Loucy (cell line): ENCODE measurements around the gene TOLLIP.

ENCODE experiments used
- H2AFZ ChIP-seq: fragments of 200-600 bp; sonication (generic); 2 replicates; pipeline ENCODE4 v1.6.0; 2016; ENCODE audit warnings: antibody characterized with exemption, mild to moderate bottlenecking, low read length, moderate library complexity
- H3F3A ChIP-seq: fragments of 200-600 bp; 2 replicates; pipeline ENCODE4 v1.6.0; 2016; ENCODE audit warnings: antibody characterized with exemption, low read depth, mild to moderate bottlenecking
- H3K27me3 ChIP-seq: fragments of 200-600 bp; sonication (generic); 2 replicates; pipeline ENCODE4 v1.6.1; 2014; ENCODE audit warnings: low read length, mild to moderate bottlenecking; ENCODE audit not compliant: insufficient read depth, poor library complexity, severe bottlenecking
- H3K36me3 ChIP-seq: fragments of 200-600 bp; sonication (generic); 2 replicates; pipeline ENCODE4 v1.6.1; 2016; ENCODE audit warnings: low read length; ENCODE audit not compliant: insufficient read depth
- H3K4me1 ChIP-seq: fragments of 200-600 bp; sonication (generic); 2 replicates; pipeline ENCODE4 v1.5.1; 2014; ENCODE audit warnings: low read length, mild to moderate bottlenecking; ENCODE audit not compliant: insufficient read depth, poor library complexity, severe bottlenecking
- H3K4me2 ChIP-seq: fragments of 200-600 bp; sonication (generic); 2 replicates; pipeline ENCODE4 v1.6.0; 2014; ENCODE audit warnings: antibody characterized with exemption, low read length, low read depth, mild to moderate bottlenecking; ENCODE audit not compliant: poor library complexity, severe bottlenecking
- H3K4me3 ChIP-seq: fragments of 200-600 bp; sonication (generic); 2 replicates; pipeline ENCODE4 v1.5.1; 2014; ENCODE audit warnings: low read length, mild to moderate bottlenecking, mixed read lengths; ENCODE audit not compliant: poor library complexity, severe bottlenecking
- H3K79me2 ChIP-seq: fragments of 200-600 bp; sonication (generic); 2 replicates; pipeline ENCODE4 v1.6.1; 2014; ENCODE audit warnings: low read length; ENCODE audit not compliant: insufficient read depth
- H3K9ac ChIP-seq: fragments of 200-600 bp; sonication (generic); 2 replicates; pipeline ENCODE4 v1.6.0; 2014; ENCODE audit warnings: mild to moderate bottlenecking, low read depth, low read length, moderate library complexity; ENCODE audit not compliant: poor library complexity, severe bottlenecking
- H3K9me2 ChIP-seq: fragments of 200-600 bp; sonication (generic); replicated peaks from 2 replicates; pipeline ENCODE4 v1.6.1; 2016; ENCODE audit warnings: low read depth, low read length, mixed read lengths
- H3K9me3 ChIP-seq: fragments of 200-600 bp; sonication (generic); 2 replicates; pipeline ENCODE4 v1.6.1; 2014; ENCODE audit warnings: mild to moderate bottlenecking, antibody characterized with exemption, low read length, low read depth; ENCODE audit not compliant: insufficient read depth
- H4K20me1 ChIP-seq: fragments of 200-600 bp; sonication (generic); 2 replicates; pipeline ENCODE4 v1.6.0; 2014; ENCODE audit warnings: antibody characterized with exemption, low read length, mild to moderate bottlenecking; ENCODE audit not compliant: insufficient read depth, poor library complexity, severe bottlenecking
- CTCF ChIP-seq: fragments of 200-600 bp; sonication (generic); conservative IDR thresholded peaks from 2 replicates; pipeline ENCODE4 v1.5.1; 2014; ENCODE audit warnings: mild to moderate bottlenecking, antibody characterized with exemption, low read length
- EZH2phosphoT487 ChIP-seq: fragments of 200-600 bp; IDR thresholded peaks from 2 replicates; pipeline ENCODE4 v1.6.1; 2018; ENCODE audit warnings: antibody characterized with exemption, mild to moderate bottlenecking, moderate library complexity, borderline replicate concordance

The TOLLIP gene

GRCh38 chr11:1229471-1230120 lies 79.8 kb downstream of the TOLLIP start:
- no peak overlapping the region for H2AFZ ChIP-seq
- no peaks in the 10 kb centered on the region for H3K36me3 ChIP-seq
- H3K4me2 ChIP-seq = no peak overlapping the region
- no peak overlapping the region for H3K9ac ChIP-seq
- H3K27me3 ChIP-seq = no peaks in the 10 kb centered on the region
- no peaks in the 10 kb centered on the region for H3K4me1 ChIP-seq
- no peak overlapping the region for H3K4me3 ChIP-seq
- no peaks in the 10 kb centered on the region for H3F3A ChIP-seq
- no peaks in the 10 kb centered on the region for H3K9me2 ChIP-seq
- TF ChIP-seq EZH2phosphoT487 = no peak
- TF ChIP-seq CTCF = no peak
- H4K20me1 ChIP-seq = no peaks in the 10 kb centered on the region
- peaks cover 3% of the 10 kb centered on the region; the same call in 1 of the 2 replicates for H3K9me3 ChIP-seq
- no peaks in the 10 kb centered on the region for H3K79me2 ChIP-seq

- TF ChIP-seq CTCF (no peak), EZH2phosphoT487 (no peak)
Observed at GRCh38 chr11:1228921-1229451, 80.4 kb downstream of the TOLLIP start.

GRCh38 chr11:1228101-1228821 lies 81.2 kb downstream of the TOLLIP start:
- no peak for TF ChIP-seq CTCF
- TF ChIP-seq EZH2phosphoT487 = no peak
- no peaks in the 10 kb centered on the region for H3K9me2 ChIP-seq
- no peak overlapping the region for H2AFZ ChIP-seq
- no peaks in the 10 kb centered on the region for H3K4me1 ChIP-seq
- no peaks in the 10 kb centered on the region for H3F3A ChIP-seq
- peaks cover 3% of the 10 kb centered on the region; the same call in 1 of the 2 replicates for H3K9me3 ChIP-seq
- H3K4me2 ChIP-seq = no peak overlapping the region
- H3K9ac ChIP-seq = no peak overlapping the region
- H3K36me3 ChIP-seq = no peaks in the 10 kb centered on the region
- no peak overlapping the region for H3K4me3 ChIP-seq
- no peaks in the 10 kb centered on the region for H4K20me1 ChIP-seq
- H3K79me2 ChIP-seq = no peaks in the 10 kb centered on the region
- no peaks in the 10 kb centered on the region for H3K27me3 ChIP-seq

More at GRCh38 chr11:1228921-1229451, 80.4 kb downstream of the TOLLIP start:
- Histone ChIP-seq H4K20me1 (no peaks in the 10 kb centered on the region), H3K36me3 (no peaks in the 10 kb centered on the region), H3K4me2 (no peak overlapping the region), H3K79me2 (no peaks in the 10 kb centered on the region), H3K9me3 (peaks cover 3% of the 10 kb centered on the region; the same call in 1 of the 2 replicates), H3K4me1 (no peaks in the 10 kb centered on the region), H3K27me3 (no peaks in the 10 kb centered on the region), H3K9ac (no peak overlapping the region), H3K9me2 (no peaks in the 10 kb centered on the region), H2AFZ (no peak overlapping the region), H3F3A (no peaks in the 10 kb centered on the region), H3K4me3 (no peak overlapping the region)
